HEK293 (cell line): ENCODE data around the gene RAB24.

Experiments used
- AEBP2 ChIP-seq: fragments of 450-650 bp; formaldehyde crosslinking; IDR thresholded peaks from 2 replicates; pipeline ENCODE4 v1.5.1; 2016; ENCODE audit warnings: missing biosample characterization, missing genetic modification characterization, borderline replicate concordance
- BCL6B ChIP-seq: fragments of 450-650 bp; formaldehyde crosslinking; IDR thresholded peaks from 2 replicates; pipeline ENCODE4 v1.5.1; 2017; ENCODE audit warnings: missing biosample characterization, missing genetic modification characterization
- EGR2 ChIP-seq: fragments of 450-650 bp; formaldehyde crosslinking; IDR thresholded peaks from 2 replicates; pipeline ENCODE4 v1.5.1; 2016; ENCODE audit warnings: low read depth, missing biosample characterization, missing genetic modification characterization
- GFI1B ChIP-seq: fragments of 450-650 bp; formaldehyde crosslinking; IDR thresholded peaks from 2 replicates; pipeline ENCODE4 v1.5.1; 2016; ENCODE audit warnings: missing biosample characterization, missing genetic modification characterization
- GLIS1 ChIP-seq: fragments of 450-650 bp; formaldehyde crosslinking; IDR thresholded peaks from 2 replicates; pipeline ENCODE4 v1.5.1; 2016; ENCODE audit warnings: missing biosample characterization, missing genetic modification characterization
- KLF1 ChIP-seq: fragments of 450-650 bp; formaldehyde crosslinking; IDR thresholded peaks from 2 replicates; pipeline ENCODE4 v1.5.1; 2016; ENCODE audit warnings: missing biosample characterization, missing genetic modification characterization
- KLF10 ChIP-seq: fragments of 450-650 bp; IDR thresholded peaks from 2 replicates; pipeline ENCODE4 v1.5.1; 2018; ENCODE audit warnings: missing biosample characterization, mild to moderate bottlenecking, missing genetic modification characterization
- MYNN ChIP-seq: fragments of 450-650 bp; formaldehyde crosslinking; IDR thresholded peaks from 2 replicates; pipeline ENCODE4 v1.5.1; 2016; ENCODE audit warnings: missing biosample characterization, missing genetic modification characterization, borderline replicate concordance
- PATZ1 ChIP-seq: fragments of 450-650 bp; formaldehyde crosslinking; IDR thresholded peaks from 2 replicates; pipeline ENCODE4 v1.5.1; 2016; ENCODE audit warnings: missing biosample characterization, missing genetic modification characterization
- PRDM4 ChIP-seq: fragments of 450-650 bp; formaldehyde crosslinking; IDR thresholded peaks from 2 replicates; pipeline ENCODE4 v1.5.1; 2017; ENCODE audit warnings: missing biosample characterization, missing genetic modification characterization
- REPIN1 ChIP-seq: fragments of 450-650 bp; formaldehyde crosslinking; IDR thresholded peaks from 2 replicates; pipeline ENCODE4 v1.5.1; 2017; ENCODE audit warnings: missing biosample characterization, missing genetic modification characterization, low read depth
- SP7 ChIP-seq: fragments of 450-650 bp; formaldehyde crosslinking; IDR thresholded peaks from 2 replicates; pipeline ENCODE4 v1.5.1; 2016; ENCODE audit warnings: missing biosample characterization, missing genetic modification characterization
- TRIM28 ChIP-seq: IDR thresholded peaks from 2 replicates; pipeline ENCODE4 v1.6.1; 2011; ENCODE audit warnings: low read length, control low read depth, borderline replicate concordance
- ZBTB20 ChIP-seq: fragments of 450-650 bp; formaldehyde crosslinking; IDR thresholded peaks from 2 replicates; pipeline ENCODE4 v1.5.1; 2016; ENCODE audit warnings: missing biosample characterization, missing genetic modification characterization
- ZBTB48 ChIP-seq: fragments of 450-650 bp; formaldehyde crosslinking; IDR thresholded peaks from 2 replicates; pipeline ENCODE4 v1.5.1; 2016; ENCODE audit warnings: missing biosample characterization, missing genetic modification characterization
- ZBTB7A ChIP-seq: fragments of 450-650 bp; formaldehyde crosslinking; IDR thresholded peaks from 2 replicates; pipeline ENCODE4 v1.5.1; 2016; ENCODE audit warnings: low read depth, missing biosample characterization, missing genetic modification characterization
- ZBTB8A ChIP-seq: fragments of 450-650 bp; formaldehyde crosslinking; IDR thresholded peaks from 2 replicates; pipeline ENCODE4 v1.5.1; 2016; ENCODE audit warnings: missing biosample characterization, missing genetic modification characterization
- ZIC2 ChIP-seq: fragments of 450-650 bp; formaldehyde crosslinking; IDR thresholded peaks from 2 replicates; pipeline ENCODE4 v1.5.1; 2016; ENCODE audit warnings: missing biosample characterization, missing genetic modification characterization
- ZNF174 ChIP-seq: fragments of 450-650 bp; formaldehyde crosslinking; IDR thresholded peaks from 2 replicates; pipeline ENCODE4 v1.5.0; 2017; ENCODE audit warnings: missing biosample characterization, mild to moderate bottlenecking, missing genetic modification characterization
- ZNF18 ChIP-seq: fragments of 450-650 bp; formaldehyde crosslinking; IDR thresholded peaks from 2 replicates; pipeline ENCODE4 v1.5.1; 2016; ENCODE audit warnings: missing biosample characterization, missing genetic modification characterization
- ZNF24 ChIP-seq: fragments of 450-650 bp; formaldehyde crosslinking; IDR thresholded peaks from 2 replicates; pipeline ENCODE4 v1.5.1; 2016; ENCODE audit warnings: missing biosample characterization, missing genetic modification characterization
- ZNF302 ChIP-seq: fragments of 450-650 bp; formaldehyde crosslinking; IDR thresholded peaks from 2 replicates; pipeline ENCODE4 v1.5.1; 2016; ENCODE audit warnings: missing biosample characterization, missing genetic modification characterization, low read depth
- ZNF341 ChIP-seq: fragments of 450-650 bp; formaldehyde crosslinking; IDR thresholded peaks from 2 replicates; pipeline ENCODE4; 2016; ENCODE audit warnings: low read depth, missing biosample characterization, missing genetic modification characterization
- ZNF449 ChIP-seq: fragments of 450-650 bp; formaldehyde crosslinking; IDR thresholded peaks from 2 replicates; pipeline ENCODE4 v1.5.1; 2017; ENCODE audit warnings: missing biosample characterization, mild to moderate bottlenecking, missing genetic modification characterization, moderate library complexity
- ZNF488 ChIP-seq: fragments of 450-650 bp; formaldehyde crosslinking; IDR thresholded peaks from 2 replicates; pipeline ENCODE4 v1.5.1; 2016; ENCODE audit warnings: missing biosample characterization, missing genetic modification characterization
- ZNF501 ChIP-seq: fragments of 450-650 bp; formaldehyde crosslinking; IDR thresholded peaks from 2 replicates; pipeline ENCODE4 v1.5.1; 2016; ENCODE audit warnings: missing biosample characterization, missing genetic modification characterization
- ZNF514 ChIP-seq: fragments of 450-650 bp; formaldehyde crosslinking; IDR thresholded peaks from 2 replicates; pipeline ENCODE4 v1.5.1; 2016; ENCODE audit warnings: missing biosample characterization, missing genetic modification characterization
- ZNF621 ChIP-seq: fragments of 450-650 bp; formaldehyde crosslinking; IDR thresholded peaks from 2 replicates; pipeline ENCODE4 v1.5.1; 2017; ENCODE audit warnings: missing biosample characterization, missing genetic modification characterization
- ZNF629 ChIP-seq: fragments of 450-650 bp; formaldehyde crosslinking; IDR thresholded peaks from 2 replicates; pipeline ENCODE4 v1.5.1; 2017; ENCODE audit warnings: missing biosample characterization, missing genetic modification characterization

Gene RAB24

GRCh38 chr5:177300236-177300880, 3.2 kb downstream of the RAB24 start (continued):
- TF ChIP-seq ZNF341, result 0 out of 2 replicates have a peak, but pooled peaks have one; percentile 26
- TF ChIP-seq REPIN1 (tag by site-specific recombination), result no peak
- no peak for TF ChIP-seq ZNF449 (tag by site-specific recombination)
- TF ChIP-seq ZNF488 (tag by site-specific recombination), result no peak
- TF ChIP-seq KLF10 (tag by site-specific recombination), result peak; percentile 50
- TF ChIP-seq ZNF501 (tag by site-specific recombination), result no peak
- TF ChIP-seq GFI1B (tag by site-specific recombination), result no peak
- peak; percentile 78 for TF ChIP-seq ZIC2
- TF ChIP-seq PATZ1 (tag by site-specific recombination), result peak; percentile 87
- TF ChIP-seq PRDM4, result 0 out of 2 replicates have a peak, but pooled peaks have one; percentile 11
- TF ChIP-seq ZNF174 (tag by site-specific recombination), result no peak
- TF ChIP-seq ZNF629 (tag by site-specific recombination), result peak; percentile 57
- TF ChIP-seq ZBTB48, result no peak
- no peak for TF ChIP-seq AEBP2 (tag by site-specific recombination)
- TF ChIP-seq ZNF514, result no peak
- peak; percentile 58 for TF ChIP-seq KLF1 (tag by site-specific recombination)
- no peak for TF ChIP-seq ZNF621 (tag by site-specific recombination)
- TF ChIP-seq BCL6B (tag by site-specific recombination), result no peak
- TF ChIP-seq ZBTB20 (tag by site-specific recombination), result 0 out of 2 replicates have a peak, but pooled peaks have one; percentile 24
- no peak for TF ChIP-seq ZNF302 (tag by site-specific recombination)
- TF ChIP-seq ZNF18 (tag by site-specific recombination), result no peak
- 0 out of 2 replicates have a peak, but pooled peaks have one; percentile 37 for TF ChIP-seq TRIM28
- TF ChIP-seq ZNF24 (tag by site-specific recombination), result no peak
- 0 out of 2 replicates have a peak, but pooled peaks have one; percentile 14 for TF ChIP-seq ZBTB8A (tag by site-specific recombination)
- no peak for TF ChIP-seq MYNN
- 0 out of 2 replicates have a peak, but pooled peaks have one; percentile 7 for TF ChIP-seq SP7 (tag by site-specific recombination)
- peak; percentile 29; the same call in 1 of the 2 replicates for TF ChIP-seq GLIS1 (tag by site-specific recombination)
- no peak for TF ChIP-seq EGR2
- no peak for TF ChIP-seq ZBTB7A (tag by site-specific recombination)
